Measurements from ENCODE around the gene SMCHD1.

DNA sequence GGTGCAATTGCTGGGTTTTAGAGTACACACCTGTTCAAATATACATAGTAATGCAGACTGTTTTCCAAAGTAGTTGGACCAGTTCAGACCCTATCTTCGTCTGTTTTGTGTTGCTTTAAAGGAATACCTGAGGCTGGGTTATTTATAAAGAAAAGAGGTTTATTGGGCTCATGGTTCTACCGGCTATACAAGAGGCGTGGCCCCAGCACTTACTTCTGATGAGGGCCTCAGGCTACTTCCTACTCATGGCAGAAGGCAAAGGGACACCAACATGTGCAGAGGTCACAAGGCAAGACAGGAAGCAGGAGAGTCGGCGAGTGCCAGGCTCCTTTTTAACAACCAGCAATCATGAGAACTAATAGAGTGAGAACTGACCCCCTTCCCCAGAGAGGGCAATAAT is 169.3 kb downstream of the SMCHD1 start:
- TF ChIP-seq, protein P1, sequence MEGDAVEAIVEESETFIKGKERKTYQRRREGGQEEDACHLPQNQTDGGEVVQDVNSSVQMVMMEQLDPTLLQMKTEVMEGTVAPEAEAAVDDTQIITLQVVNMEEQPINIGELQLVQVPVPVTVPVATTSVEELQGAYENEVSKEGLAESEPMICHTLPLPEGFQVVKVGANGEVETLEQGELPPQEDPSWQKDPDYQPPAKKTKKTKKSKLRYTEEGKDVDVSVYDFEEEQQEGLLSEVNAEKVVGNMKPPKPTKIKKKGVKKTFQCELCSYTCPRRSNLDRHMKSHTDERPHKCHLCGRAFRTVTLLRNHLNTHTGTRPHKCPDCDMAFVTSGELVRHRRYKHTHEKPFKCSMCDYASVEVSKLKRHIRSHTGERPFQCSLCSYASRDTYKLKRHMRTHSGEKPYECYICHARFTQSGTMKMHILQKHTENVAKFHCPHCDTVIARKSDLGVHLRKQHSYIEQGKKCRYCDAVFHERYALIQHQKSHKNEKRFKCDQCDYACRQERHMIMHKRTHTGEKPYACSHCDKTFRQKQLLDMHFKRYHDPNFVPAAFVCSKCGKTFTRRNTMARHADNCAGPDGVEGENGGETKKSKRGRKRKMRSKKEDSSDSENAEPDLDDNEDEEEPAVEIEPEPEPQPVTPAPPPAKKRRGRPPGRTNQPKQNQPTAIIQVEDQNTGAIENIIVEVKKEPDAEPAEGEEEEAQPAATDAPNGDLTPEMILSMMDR (IDR thresholded peaks at IDR 0.05): no peak
- no peak for TF ChIP-seq EZH2 (IDR thresholded peaks at IDR 0.05; ENCODE audit: borderline replicate concordance, insufficient read depth, low read depth, low read length, poor library complexity, severe bottlenecking)
